GM12878 (cell line): ENCODE measurements around the gene FAM234B. TPM values are rescaled to one million over a fixed set of nuclear protein-coding genes. Genes with fewer than 3 reads are reported as not detected.

Experiments
- ATAC-seq: fragments of 200-7000 bp; cut with Tn5 transposase; 3 replicates; pipeline ENCODE4 v1.9.1; 2020; ENCODE audit warnings: mild to moderate bottlenecking, moderate library complexity
- BruUV-seq: library from RNA; stranded (reverse); fragments of 400-500 nt; replicated peaks from 2 replicates; lab custom pipeline; 2021; lab: Mats Ljungman, UMichigan
- CTCF ChIA-PET: fragments of 300-600 bp; sonication (Branson Sonifier 250); formaldehyde crosslinking; extraction: SDS; loops from one replicate; lab custom pipeline; 2021; ENCODE audit warnings: inconsistent platforms; lab: Yijun Ruan, JAX
- POLR2A ChIA-PET: fragments of 350-600 bp; formaldehyde crosslinking; extraction: SDS; loops from one replicate; lab custom pipeline; 2021; ENCODE audit warnings: inconsistent platforms; lab: Charles Lee
- RAD21 ChIA-PET: fragments of 300-600 bp; sonication (Branson Sonifier 250); formaldehyde crosslinking; loops from one replicate; lab custom pipeline; 2023; ENCODE audit warnings: antibody characterized with exemption; ENCODE audit not compliant: unreplicated experiment; lab: Charles Lee
- SMC1A ChIA-PET: fragments of 300-600 bp; sonication (Branson Sonifier 250); formaldehyde crosslinking; loops from one replicate; lab custom pipeline; 2023; ENCODE audit not compliant: unreplicated experiment, uncharacterized antibody; lab: Charles Lee
- DNase-seq: peaks from one replicate; pipeline ENCODE4 v3.0.0-alpha.2; 2011; ENCODE audit warnings: low read depth, low spot score
- FAIRE-seq: peaks from 3 replicates; lab custom pipeline; 2011; peaks lifted over from hg19 to GRCh38; lab: Jason Lieb, UNC
- H2AFZ ChIP-seq: 2 replicates; pipeline ENCODE4 v1.6.0; 2011; ENCODE audit warnings: low read depth, low read length, control low read depth; ENCODE audit not compliant: control insufficient read depth
- H3K27ac ChIP-seq: 2 replicates; pipeline ENCODE4 v1.5.1; 2011; ENCODE audit warnings: control low read depth; ENCODE audit not compliant: control insufficient read depth, insufficient read depth
- H3K27me3 ChIP-seq, 2 experiments: replicated peaks in 1 of 2; 2 replicates each; pipeline versions ENCODE4 v1.6.0 to v1.6.1; 2011; ENCODE audit warnings: low read length in 1 of 2; ENCODE audit not compliant: control insufficient read depth in 2 of 2, insufficient read depth in 2 of 2
- H3K36me3 ChIP-seq, 2 experiments: 2 replicates each; pipeline ENCODE4 v1.5.1; 2011; ENCODE audit warnings: low read length in 1 of 2; ENCODE audit not compliant: control insufficient read depth in 2 of 2, insufficient read depth in 2 of 2
- H3K4me1 ChIP-seq: 2 replicates; pipeline ENCODE4 v1.6.1; 2011; ENCODE audit warnings: mild to moderate bottlenecking, low read length, moderate library complexity, mixed read lengths; ENCODE audit not compliant: control insufficient read depth, insufficient read depth
- H3K4me2 ChIP-seq: 2 replicates; pipeline ENCODE4 v1.6.0; 2011; ENCODE audit warnings: control low read depth; ENCODE audit not compliant: control insufficient read depth, insufficient read depth
- H3K4me3 ChIP-seq: fragments of 200-600 bp; sonication (generic); 2 replicates; pipeline ENCODE4 v1.5.1; 2016
- H3K79me2 ChIP-seq: 2 replicates; pipeline ENCODE4 v1.6.0; 2011; ENCODE audit warnings: low read length; ENCODE audit not compliant: control insufficient read depth, insufficient read depth
- H3K9ac ChIP-seq: 2 replicates; pipeline ENCODE4 v1.8.0; 2011; ENCODE audit warnings: low read length, control low read depth, mixed read lengths; ENCODE audit not compliant: control insufficient read depth, insufficient read depth
- H3K9me3 ChIP-seq: replicated peaks from 3 replicates; pipeline ENCODE4 v1.5.1; 2011; ENCODE audit warnings: mild to moderate bottlenecking, low read length; ENCODE audit not compliant: control insufficient read depth, insufficient read depth
- H4K20me1 ChIP-seq: 2 replicates; pipeline ENCODE4 v1.6.0; 2011; ENCODE audit not compliant: control insufficient read depth, insufficient read depth
- DPF2 ChIP-seq: fragments of 450-650 bp; IDR thresholded peaks from 2 replicates; pipeline ENCODE4 v1.6.1; 2017; ENCODE audit warnings: mild to moderate bottlenecking
- KAT2A ChIP-seq: conservative IDR thresholded peaks from 2 replicates; pipeline ENCODE4 v1.6.1; 2011; ENCODE audit warnings: low read depth, low read length; ENCODE audit not compliant: control insufficient read depth
- MEF2A ChIP-seq: IDR thresholded peaks from 2 replicates; pipeline ENCODE4 v1.6.1; 2011; ENCODE audit warnings: low read depth, mild to moderate bottlenecking, low read length, moderate library complexity; ENCODE audit not compliant: insufficient read depth
- POLR2AphosphoS5 ChIP-seq: IDR thresholded peaks from 2 replicates; pipeline ENCODE4 v1.6.1; 2011; ENCODE audit warnings: mild to moderate bottlenecking, low read length, inconsistent platforms
- SMAD5 ChIP-seq: IDR thresholded peaks from 2 replicates; pipeline ENCODE4 v1.6.1; 2016; ENCODE audit warnings: antibody characterized with exemption, low read depth
- ZNF217 ChIP-seq: fragments of 450-650 bp; IDR thresholded peaks from 2 replicates; pipeline ENCODE4 v1.6.1; 2017; ENCODE audit warnings: antibody characterized with exemption, mild to moderate bottlenecking
- ZNF24 ChIP-seq: fragments of 450-650 bp; IDR thresholded peaks from 2 replicates; pipeline ENCODE4 v1.6.1; 2017; ENCODE audit warnings: antibody characterized with exemption, mild to moderate bottlenecking
- WGBS: methylation state at CpG from one replicate; pipeline ENCODE4 v1.1.6; 2016; ENCODE audit warnings: low lambda C conversion rate; ENCODE audit not compliant: insufficient replicate concordance, insufficient coverage; ENCODE audit errors: missing lambda C conversion rate; 5-methylcytosine and 5-hydroxymethylcytosine counted together
- in situ Hi-C: fragments of 300-500 bp; cut with MboI; formaldehyde crosslinking; loops from 9 replicates; pipeline ENCODE4 v1.14.3; 2018; ENCODE audit warnings: mixed read lengths
- intact Hi-C: fragments of 100-400 bp; cut with micrococcal nuclease; formaldehyde crosslinking; loops from one replicate; pipeline ENCODE4 v1.14.2; 2022; ENCODE audit not compliant: unreplicated experiment
- polyA plus RNA-seq, 11 experiments: library from polyadenylated mRNA; depleted of rRNA in 4 of 11; unstranded in 6 of 11; stranded (reverse) in 5 of 11; fragments of >200 nt; fragmentation: Nextera tagmentation in 4 of 11; fragmentation: Illumina TruSeq in 1 of 11; extraction: Ambion mirVana in 4 of 11; extraction: Trizol in 1 of 11; gene quantifications; 1 replicate in 1 of 11; 2 replicates in 10 of 11; pipeline versions ENCODE4 v1.2.1 to v1.2.3, GENCODE V29; 2011 to 2016; ENCODE audit warnings: inconsistent platforms in 2 of 11, missing spikeins in 2 of 11, low read depth in 1 of 11
- total RNA-seq, 4 experiments: library from RNA; depleted of rRNA in 3 of 4; stranded (reverse); fragments of >200 nt in 3 of 4; fragmentation: Illumina TruSeq in 1 of 4; extraction: Trizol in 1 of 4; gene quantifications; 2 replicates each; pipeline versions ENCODE4 v1.2.1 to v1.2.3, GENCODE V29; 2013 to 2021
- TF ChIP-seq, protein P1 (sequence below): fragments of 450-650 bp; IDR thresholded peaks from 2 replicates; pipeline ENCODE4 v1.6.1; 2017; ENCODE audit warnings: mild to moderate bottlenecking

FAM234B gene
- total and polyA plus RNA-seq, 10 of the 15 experiments (the other 5 are each of a cell fraction or from before 2014, with no cell fraction given), result 0.09 to 2.8 (median 0.18) TPM

DNA sequence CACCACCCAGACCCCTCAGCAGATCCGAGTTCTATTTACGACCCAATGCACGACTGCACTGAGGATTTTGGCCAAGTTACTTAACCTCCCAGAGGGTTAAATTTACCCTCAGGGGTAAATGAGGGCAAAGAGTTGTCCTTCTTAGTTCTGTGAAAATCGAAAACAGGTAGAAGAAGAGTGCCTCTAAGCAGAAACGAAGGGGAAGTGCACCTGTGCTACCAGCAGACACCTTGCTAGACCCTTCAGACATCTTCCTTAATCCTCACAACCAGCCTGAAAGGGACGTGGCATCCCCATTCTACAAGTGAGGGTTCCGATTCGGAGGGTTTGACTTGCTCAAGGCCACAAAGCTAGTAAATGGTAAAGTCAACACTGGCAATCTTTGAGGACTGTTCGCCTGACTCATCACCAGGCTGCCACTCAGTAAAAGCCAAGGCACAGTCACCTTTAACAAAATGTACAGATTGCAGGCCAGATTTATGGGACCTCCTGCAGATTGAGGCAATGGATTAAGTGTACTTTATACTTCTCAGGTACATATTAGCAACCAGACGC lies 57.7 kb downstream of the FAM234B start:
- intact Hi-C loops, result no loop called here
- H3K9ac ChIP-seq, result no peak overlapping the region
- no peak for ATAC-seq
- no peaks in the 10 kb centered on the region for H4K20me1 ChIP-seq
- H3K4me2 ChIP-seq, result peak overlapping the region; percentile 91; the same call in 1 of the 2 replicates
- SMC1A ChIA-PET, result no interaction called here
- in situ Hi-C loops, result no loop called here
- no peak overlapping the region for H2AFZ ChIP-seq
- H3K36me3 ChIP-seq, result no peaks in the 10 kb centered on the region
- no peak for TF ChIP-seq ZNF217
- TF ChIP-seq DPF2, result no peak
- TF ChIP-seq KAT2A, result no peak
- no peak for TF ChIP-seq ZNF24
- TF ChIP-seq SMAD5, result no peak
- TF ChIP-seq, all 136 proteins: peak for 0
- no peak for FAIRE-seq
- peak overlapping the region; percentile 51; the same call in 1 of the 2 replicates for H3K4me3 ChIP-seq
- RAD21 ChIA-PET, result no interaction called here
- WGBS, result 37% methylated on average over 10 of the region's 10 CpGs
- POLR2A ChIA-PET, result no interaction called here
- no peaks in the 10 kb centered on the region for H3K79me2 ChIP-seq
- H3K27me3 ChIP-seq, result peaks cover 2 to 12% of the 10 kb centered on the region in 2 experiments; a peak in 3 of 4 replicates
- no peaks in the 10 kb centered on the region for H3K9me3 ChIP-seq
- no peak overlapping the region for H3K27ac ChIP-seq
- CTCF ChIA-PET, result interaction anchor here (1.3 kb wide), 1 partner anchor 110 kb away, joined by 6 read pairs; no protein-coding TSS in a partner anchor
- DNase-seq, result no peak
- no TSS peak for BruUV-seq
- peaks cover 14% of the 10 kb centered on the region; the same call in 1 of the 2 replicates for H3K4me1 ChIP-seq

DNA sequence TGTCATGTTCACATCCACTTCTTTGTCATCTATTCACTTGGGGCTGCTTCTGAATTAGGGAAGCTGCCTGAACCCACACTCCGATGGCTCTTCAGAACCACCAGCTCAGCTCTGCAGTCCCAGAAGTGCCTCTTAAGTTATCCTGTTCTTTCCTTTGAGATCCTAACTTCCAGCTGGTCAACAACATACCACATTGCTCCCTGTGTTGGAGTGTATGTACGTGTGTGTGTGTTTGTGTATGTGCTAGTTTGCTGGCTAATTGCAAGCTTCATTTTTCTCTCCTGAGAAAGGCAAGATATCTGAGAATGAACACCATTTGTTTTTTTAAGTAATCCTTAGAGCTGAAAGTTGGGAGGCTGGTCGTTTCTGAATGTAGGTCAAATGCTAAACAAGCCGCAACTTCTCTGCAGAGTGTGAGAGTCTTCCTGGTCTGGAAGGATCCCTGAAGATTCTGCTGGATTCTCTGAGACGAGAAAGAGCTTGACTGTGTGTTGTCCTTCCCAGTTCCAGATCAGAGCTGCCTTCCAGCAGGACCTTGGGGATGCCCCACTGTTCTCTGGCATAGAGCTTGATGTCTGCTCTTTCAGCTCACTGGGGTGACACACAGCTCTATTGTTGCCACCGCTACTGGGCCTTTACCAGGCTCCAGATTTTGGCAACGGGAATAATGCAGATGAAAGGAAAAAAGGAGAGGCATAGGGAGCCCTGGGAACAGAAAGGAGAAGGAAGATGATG lies 58.4 kb downstream of the FAM234B start:
- Histone ChIP-seq H3K4me3 (no peak overlapping the region), H3K27me3 (peaks cover 2 to 12% of the 10 kb centered on the region in 2 experiments; a peak in 3 of 4 replicates), H3K9ac (no peak overlapping the region), H3K79me2 (no peaks in the 10 kb centered on the region), H3K4me1 (peaks cover 12% of the 10 kb centered on the region; the same call in 1 of the 2 replicates), H3K27ac (no peak overlapping the region), H3K9me3 (no peaks in the 10 kb centered on the region), H3K4me2 (no peak overlapping the region), H4K20me1 (no peaks in the 10 kb centered on the region), H3K36me3 (no peaks in the 10 kb centered on the region), H2AFZ (no peak overlapping the region)
- intact Hi-C loops (no loop called here), in situ Hi-C loops (no loop called here)
- ATAC-seq (no peak), DNase-seq (no peak), FAIRE-seq (no peak)
- no TSS peak for BruUV-seq
- 50% methylated on average over 7 of the region's 7 CpGs for WGBS
- TF ChIP-seq, protein P1, sequence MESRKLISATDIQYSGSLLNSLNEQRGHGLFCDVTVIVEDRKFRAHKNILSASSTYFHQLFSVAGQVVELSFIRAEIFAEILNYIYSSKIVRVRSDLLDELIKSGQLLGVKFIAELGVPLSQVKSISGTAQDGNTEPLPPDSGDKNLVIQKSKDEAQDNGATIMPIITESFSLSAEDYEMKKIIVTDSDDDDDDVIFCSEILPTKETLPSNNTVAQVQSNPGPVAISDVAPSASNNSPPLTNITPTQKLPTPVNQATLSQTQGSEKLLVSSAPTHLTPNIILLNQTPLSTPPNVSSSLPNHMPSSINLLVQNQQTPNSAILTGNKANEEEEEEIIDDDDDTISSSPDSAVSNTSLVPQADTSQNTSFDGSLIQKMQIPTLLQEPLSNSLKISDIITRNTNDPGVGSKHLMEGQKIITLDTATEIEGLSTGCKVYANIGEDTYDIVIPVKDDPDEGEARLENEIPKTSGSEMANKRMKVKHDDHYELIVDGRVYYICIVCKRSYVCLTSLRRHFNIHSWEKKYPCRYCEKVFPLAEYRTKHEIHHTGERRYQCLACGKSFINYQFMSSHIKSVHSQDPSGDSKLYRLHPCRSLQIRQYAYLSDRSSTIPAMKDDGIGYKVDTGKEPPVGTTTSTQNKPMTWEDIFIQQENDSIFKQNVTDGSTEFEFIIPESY, result no peak
- TF ChIP-seq MEF2A, result no peak
- no peak for TF ChIP-seq POLR2AphosphoS5
- ChIA-PET POLR2A (no interaction called here), SMC1A (no interaction called here), CTCF (interaction anchor here (0.7 to 1.3 kb wide), 4 partner anchors 110 to 895 kb away, joined by 3 to 6 read pairs (median 3); no protein-coding TSS in a partner anchor), RAD21 (no interaction called here)
